Renal cortex interstitium (tissue), 15 donors: Measurements from ENCODE around the gene FCGR1A. TPM values are rescaled to one million over a fixed set of nuclear protein-coding genes. Genes with fewer than 3 reads are reported as not detected.
"Not testable (repeated sequence)": the region's sequence is repeated elsewhere in the genome, so short reads cannot be mapped to it uniquely, and the experiment has no call there.

ENCODE experiments used
- DNase-seq, 11 donors: peaks; one replicate each; pipeline ENCODE4 v3.0.0-alpha.2; 2013; ENCODE audit warnings: low read depth in 9 of 11, low spot score in 4 of 11; ENCODE audit errors: extremely low read depth in 1 of 11
- long read RNA-seq, 16 experiments: transcript quantifications; one replicate each; lab custom pipeline, GENCODE V29; 2026
- polyA plus RNA-seq, 3 donors: library from polyadenylated mRNA; unstranded; fragments of 120-200 nt; gene quantifications; one replicate each; pipeline ENCODE4 v1.2.1, GENCODE V29; 2013; ENCODE audit not compliant: insufficient read length in 3 of 3

FCGR1A gene
- polyA plus RNA-seq = 1 to 10 TPM; 1.3 to 2.1 (median 1.4) TPM
- long read RNA-seq, donor 1 = 0 reads
- long read RNA-seq, donor 2 = 0 reads
- long read RNA-seq, donor 3 = 0 reads
- long read RNA-seq, donor 4 = 0 reads
- long read RNA-seq, donor 5 = 0 reads
- long read RNA-seq, donor 6, partial matches to known transcripts = 0 of 1 reads
- long read RNA-seq, donor 6, other reads (novel, unspliced or antisense) = 0 of 1 reads
- long read RNA-seq, donor 7 = 0 reads
- long read RNA-seq, donor 8 = 0 reads
- long read RNA-seq, donor 9 = 0 reads
- long read RNA-seq, donor 10 = 0 reads
- long read RNA-seq, donor 11 = 0 reads
- long read RNA-seq, donor 12 = 0 reads
- long read RNA-seq, donor 13, partial matches to known transcripts = 0 of 1 reads
- long read RNA-seq, donor 13, other reads (novel, unspliced or antisense) = 0 of 1 reads
- long read RNA-seq, donor 14 = 0 reads
- long read RNA-seq, donor 15 = 0 reads
- long read RNA-seq, donor 16 = 0 reads

- DNase-seq = not testable (repeated sequence)
These were observed at the start of gene FCGR1A for GRCh38 chr1:149782600-149782999. TSS of gene FCGR1A (plus strand) at chr1:149782694. CDS start at chr1:149782744, 50 bp downstream.

DNA sequence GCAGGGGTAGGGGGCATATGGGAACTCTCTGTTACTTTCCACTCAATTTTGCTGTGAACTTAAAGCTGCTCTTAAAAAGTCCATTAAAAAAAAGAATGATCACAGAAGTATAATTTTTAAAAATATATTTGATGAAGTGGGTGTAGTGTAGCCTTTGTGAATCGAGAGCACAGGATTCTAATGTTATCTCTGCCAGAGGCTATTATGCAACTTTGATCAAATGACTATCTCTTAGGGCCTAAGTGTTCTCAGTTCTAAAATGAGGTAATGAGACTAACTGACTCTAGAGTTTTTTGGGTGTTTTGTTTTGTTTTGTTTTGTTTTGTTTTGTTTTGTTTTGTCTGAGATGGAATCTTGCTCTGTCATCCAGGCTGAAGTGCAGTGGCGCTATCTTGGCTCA, 49.7 kb upstream of the FCGR1A start:
- DNase-seq = not testable (repeated sequence)

DNA sequence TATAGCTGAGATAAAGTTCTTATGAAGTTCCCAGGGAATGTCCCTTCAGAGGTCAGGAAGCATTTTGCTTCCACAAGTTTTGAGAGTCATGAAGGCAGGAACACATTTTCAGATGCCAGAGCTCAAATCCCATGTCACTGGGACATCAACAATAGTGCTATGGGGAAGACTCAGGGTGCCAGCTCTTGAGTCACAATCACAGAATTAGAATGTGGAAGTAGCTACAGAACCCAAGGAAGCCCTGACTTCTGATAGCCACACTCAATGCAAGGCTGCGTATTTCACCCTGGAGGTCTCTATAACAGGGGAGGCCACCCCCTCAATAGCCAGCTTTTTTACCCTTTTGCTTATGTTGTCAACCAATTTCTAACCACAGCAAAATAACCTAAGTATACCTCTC, 47.8 kb upstream of the FCGR1A start:
- DNase-seq = not testable (repeated sequence)

- not testable (repeated sequence) for DNase-seq
These were observed 42.3 kb upstream of the FCGR1A start for GRCh38 chr1:149740148-149740581.

GRCh38 chr1:149740590-149741230, 41.8 kb upstream of the FCGR1A start:
- not testable (repeated sequence) for DNase-seq

DNA sequence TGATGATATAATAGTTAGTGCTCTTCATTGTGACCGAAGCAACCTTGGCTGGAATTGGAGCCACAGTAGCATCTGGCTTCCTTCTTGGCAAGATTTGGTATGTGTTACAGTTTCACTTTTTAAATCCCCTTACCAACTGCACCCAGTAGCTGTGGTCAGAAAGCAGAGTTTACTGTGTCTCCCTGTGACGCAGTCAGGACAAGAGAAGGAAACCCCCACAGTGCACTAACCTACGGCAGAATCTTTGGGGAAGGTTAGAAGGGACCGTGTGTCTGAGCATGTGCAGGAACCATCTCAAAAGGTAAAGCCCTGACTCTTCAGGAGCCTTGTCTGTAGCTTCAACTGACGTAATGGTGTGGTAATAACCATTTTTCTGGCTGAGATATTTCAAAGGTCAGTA, 40.6 kb upstream of the FCGR1A start:
- not testable (repeated sequence) for DNase-seq

DNA sequence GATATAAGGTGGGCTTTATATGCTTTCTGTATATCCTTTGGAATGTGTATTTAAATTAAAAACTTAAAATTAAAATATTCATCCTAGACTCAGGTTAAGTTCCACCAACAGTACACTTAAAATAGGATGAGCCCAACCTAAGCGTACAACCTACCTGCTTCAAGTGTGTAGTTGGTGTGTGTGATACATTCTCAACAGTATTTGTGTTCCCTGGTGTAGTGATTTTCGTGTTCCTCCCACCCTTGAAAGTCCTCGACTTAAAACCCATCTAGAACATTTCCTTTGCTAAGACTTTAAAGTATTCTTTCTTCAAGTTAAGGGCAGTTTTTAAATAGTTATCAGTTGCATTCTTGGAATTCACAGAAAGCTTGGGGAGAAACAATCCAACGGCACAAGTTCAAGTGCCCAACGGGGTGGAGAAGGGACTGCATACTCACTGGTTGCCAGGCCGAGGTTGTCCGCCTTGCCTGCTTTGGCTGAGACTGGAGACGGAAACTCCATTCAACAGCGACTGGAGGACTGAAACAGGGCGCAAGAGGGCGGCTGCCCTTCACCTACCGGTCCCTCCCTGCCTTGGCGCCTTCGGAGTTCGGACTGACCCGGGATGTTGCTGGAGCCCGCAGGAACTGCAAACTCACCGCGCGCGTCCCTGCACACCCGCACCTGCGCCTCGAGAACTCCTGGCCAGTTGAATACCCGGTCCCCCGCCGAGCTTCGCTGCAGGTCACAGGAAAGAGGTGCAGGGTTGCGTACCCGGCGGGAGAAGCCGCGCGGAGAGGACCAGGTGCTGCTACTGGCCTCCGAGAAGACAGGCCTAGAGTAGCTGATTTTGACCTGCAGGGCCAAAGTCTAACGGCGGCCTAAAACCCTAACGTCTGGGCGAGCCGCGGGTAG, 35.8 kb upstream of the FCGR1A start:
- not testable (repeated sequence) for DNase-seq

- not testable (repeated sequence) for DNase-seq
These were observed 34.9 kb upstream of the FCGR1A start for GRCh38 chr1:149747359-149748143.

DNA sequence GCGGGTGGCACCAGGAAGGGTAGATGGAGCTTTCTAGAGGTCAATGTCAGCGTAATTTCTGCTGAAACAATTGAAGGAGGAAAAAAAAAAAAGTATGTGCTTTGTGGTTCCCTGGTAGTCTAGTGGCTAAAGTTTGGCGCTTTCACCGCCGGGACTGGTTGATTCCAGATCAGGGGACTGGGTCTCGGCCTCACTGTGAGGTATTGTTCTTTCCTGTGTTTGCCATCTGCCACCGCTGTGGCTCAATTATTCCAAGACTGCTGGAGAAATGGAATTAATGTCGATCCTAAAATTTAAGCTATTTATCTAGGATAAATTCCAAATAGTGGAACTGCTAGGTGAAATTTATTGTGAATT, 34.4 kb upstream of the FCGR1A start:
- DNase-seq = not testable (repeated sequence)

- DNase-seq = not testable (repeated sequence)
These were observed 31.9 kb upstream of the FCGR1A start for GRCh38 chr1:149750562-149750961.

DNA sequence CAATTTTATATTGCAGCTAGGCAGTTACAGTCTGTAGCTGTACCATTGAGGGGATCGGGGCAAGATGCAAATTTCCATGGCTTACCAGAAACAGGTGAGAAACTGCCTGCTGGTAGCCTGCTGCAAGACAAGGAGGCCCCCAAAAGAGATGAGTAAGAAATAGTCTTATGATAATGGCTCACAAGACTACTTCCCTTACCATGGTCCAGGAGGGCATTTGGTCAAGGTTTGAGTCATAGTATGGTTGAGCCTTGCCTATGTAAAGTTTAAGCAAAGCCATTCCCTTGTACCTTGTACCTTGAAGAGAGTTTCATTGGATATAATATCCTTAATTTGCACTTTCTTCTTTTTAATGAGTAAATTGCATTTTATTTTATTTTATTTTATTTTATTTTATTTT, 30.3 kb upstream of the FCGR1A start:
- not testable (repeated sequence) for DNase-seq

GRCh38 chr1:149753466-149753865, 29.0 kb upstream of the FCGR1A start:
- not testable (repeated sequence) for DNase-seq

GRCh38 chr1:149755294-149755693, 27.2 kb upstream of the FCGR1A start:
- not testable (repeated sequence) for DNase-seq

- not testable (repeated sequence) for DNase-seq
These were observed 20.2 kb upstream of the FCGR1A start for GRCh38 chr1:149762294-149762693.

- DNase-seq = not testable (repeated sequence)
These were observed 18.2 kb upstream of the FCGR1A start for GRCh38 chr1:149764087-149764800.

DNA sequence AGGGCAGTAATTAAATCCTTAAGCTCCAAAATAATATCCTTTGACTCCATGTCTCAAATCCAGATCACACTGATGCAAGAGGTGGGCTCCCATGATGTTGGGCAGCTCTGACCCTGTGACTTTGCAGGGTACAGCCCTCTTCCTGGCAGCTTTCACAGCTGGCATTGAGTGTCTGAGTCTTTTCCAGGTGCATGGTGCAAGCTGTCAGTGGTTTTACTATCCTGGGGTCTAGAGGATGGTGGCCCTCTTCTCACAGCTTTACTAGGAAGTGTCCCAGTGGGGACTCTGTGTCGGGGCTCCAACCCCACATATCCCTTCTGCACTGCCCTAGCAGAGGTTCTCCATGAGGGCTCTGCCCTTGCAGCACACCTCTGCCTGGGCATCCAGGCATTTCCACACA, 16.3 kb upstream of the FCGR1A start:
- not testable (repeated sequence) for DNase-seq

DNA sequence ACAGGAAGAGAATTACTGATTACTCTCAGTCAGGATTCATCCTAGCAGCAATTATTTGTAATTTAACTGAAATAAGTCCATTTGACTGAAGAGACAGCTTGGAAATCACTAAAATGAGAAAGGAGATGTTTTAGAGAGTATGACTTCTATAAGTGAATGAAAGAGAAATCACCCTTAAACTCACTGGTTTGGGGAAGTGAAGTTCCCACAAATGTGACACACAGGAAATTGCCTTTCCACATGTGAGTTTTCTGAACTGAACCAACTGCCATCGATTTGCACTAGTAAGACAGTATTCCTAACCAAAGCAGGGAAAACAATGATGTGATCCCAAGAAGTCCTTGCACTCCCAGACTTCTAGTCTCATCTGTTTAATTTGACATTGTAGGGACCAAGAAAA, 13.3 kb upstream of the FCGR1A start:
- not testable (repeated sequence) for DNase-seq

- DNase-seq = not testable (repeated sequence)
These were observed 11.8 kb upstream of the FCGR1A start for GRCh38 chr1:149770661-149771060.
